PC-9 (cell line): ENCODE measurements around the gene SORCS2.

Source experiments
- EZH2 ChIP-seq: fragments of 200-600 bp; sonication (generic); IDR thresholded peaks from 2 replicates; pipeline ENCODE4 v1.8.0; 2017; ENCODE audit warnings: antibody characterized with exemption, low read depth
- TF ChIP-seq, protein P1 (sequence below): fragments of 200-600 bp; sonication (generic); conservative IDR thresholded peaks from 2 replicates; pipeline ENCODE4 v1.6.1; 2017; ENCODE audit warnings: mixed run types, antibody characterized with exemption, mild to moderate bottlenecking, moderate library complexity

GRCh38 chr4:7193030-7193958 lies 956 bp downstream of the SORCS2 start:
- TF ChIP-seq, protein P1, sequence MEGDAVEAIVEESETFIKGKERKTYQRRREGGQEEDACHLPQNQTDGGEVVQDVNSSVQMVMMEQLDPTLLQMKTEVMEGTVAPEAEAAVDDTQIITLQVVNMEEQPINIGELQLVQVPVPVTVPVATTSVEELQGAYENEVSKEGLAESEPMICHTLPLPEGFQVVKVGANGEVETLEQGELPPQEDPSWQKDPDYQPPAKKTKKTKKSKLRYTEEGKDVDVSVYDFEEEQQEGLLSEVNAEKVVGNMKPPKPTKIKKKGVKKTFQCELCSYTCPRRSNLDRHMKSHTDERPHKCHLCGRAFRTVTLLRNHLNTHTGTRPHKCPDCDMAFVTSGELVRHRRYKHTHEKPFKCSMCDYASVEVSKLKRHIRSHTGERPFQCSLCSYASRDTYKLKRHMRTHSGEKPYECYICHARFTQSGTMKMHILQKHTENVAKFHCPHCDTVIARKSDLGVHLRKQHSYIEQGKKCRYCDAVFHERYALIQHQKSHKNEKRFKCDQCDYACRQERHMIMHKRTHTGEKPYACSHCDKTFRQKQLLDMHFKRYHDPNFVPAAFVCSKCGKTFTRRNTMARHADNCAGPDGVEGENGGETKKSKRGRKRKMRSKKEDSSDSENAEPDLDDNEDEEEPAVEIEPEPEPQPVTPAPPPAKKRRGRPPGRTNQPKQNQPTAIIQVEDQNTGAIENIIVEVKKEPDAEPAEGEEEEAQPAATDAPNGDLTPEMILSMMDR = no peak
- TF ChIP-seq EZH2 = no peak
